K562 (cell line): ENCODE results near the gene ARAP1. TPM values are rescaled to one million over a fixed set of nuclear protein-coding genes. Genes with fewer than 3 reads are reported as not detected.

Source experiments
- ATAC-seq: fragments of 200-7000 bp; cut with Tn5 transposase; 3 replicates; pipeline ENCODE4 v1.9.1; 2020; ENCODE audit warnings: moderate library complexity
- BruUV-seq: library from RNA; stranded (reverse); fragments of 400-500 nt; replicated peaks from 2 replicates; lab custom pipeline; 2021; lab: Mats Ljungman, UMichigan
- CTCF ChIA-PET: fragments of 300-600 bp; formaldehyde crosslinking; extraction: SDS; loops from one replicate; lab custom pipeline; 2021; ENCODE audit warnings: low intra/inter-chr PET ratio; lab: Yijun Ruan, JAX
- POLR2A ChIA-PET: fragments of 300-600, 350-650 bp; sonication (Branson Sonifier 250); formaldehyde crosslinking; extraction: SDS; loops from one replicate; lab custom pipeline; 2021; ENCODE audit warnings: antibody characterized with exemption, inconsistent platforms; lab: Yijun Ruan, JAX
- DNase-seq, 4 experiments: peaks; one replicate each; pipeline versions ENCODE4 v3.0.0 to v3.0.0-alpha.2; 2011 to 2018; ENCODE audit warnings: low spot score in 3 of 4, mixed read lengths in 3 of 4; ENCODE audit errors: extremely low read depth in 1 of 4
- FAIRE-seq: peaks from 2 replicates; lab custom pipeline; 2011; peaks lifted over from hg19 to GRCh38; lab: Jason Lieb, UNC
- H2AFZ ChIP-seq: 2 replicates; pipeline ENCODE4 v1.6.0; 2011; ENCODE audit warnings: low read depth, low read length, control low read depth, inconsistent platforms
- H3K27ac ChIP-seq: fragments of 200-600 bp; 3 replicates; pipeline ENCODE4 v1.8.0; 2011; ENCODE audit warnings: low read depth, mild to moderate bottlenecking, control low read depth, inconsistent platforms, low read length, moderate library complexity, mixed read lengths; ENCODE audit errors: extremely low read depth
- H3K27me3 ChIP-seq, 2 experiments: fragments of 300-600 bp in 1 of 2; 2 replicates in 1 of 2; 3 replicates in 1 of 2; pipeline versions ENCODE4 v1.6.0 to v1.8.0; 2011; ENCODE audit warnings: inconsistent platforms in 2 of 2, low read length in 2 of 2, mild to moderate bottlenecking in 1 of 2, mixed read lengths in 1 of 2, moderate library complexity in 1 of 2; ENCODE audit not compliant: control insufficient read depth in 2 of 2, insufficient read depth in 2 of 2
- H3K36me3 ChIP-seq: fragments of 300-600 bp; 3 replicates; pipeline ENCODE4 v1.8.0; 2011; ENCODE audit warnings: mild to moderate bottlenecking, low read length, inconsistent platforms; ENCODE audit not compliant: control insufficient read depth, insufficient read depth
- H3K4me1 ChIP-seq, 2 experiments: fragments of 200-600 bp in 1 of 2; replicated peaks in 1 of 2; 2 replicates in 1 of 2; 3 replicates in 1 of 2; pipeline versions ENCODE4 v1.5.1 to v1.8.0; 2011; ENCODE audit warnings: inconsistent platforms in 2 of 2, low read length in 2 of 2, mild to moderate bottlenecking in 1 of 2, mixed read lengths in 1 of 2, moderate library complexity in 1 of 2; ENCODE audit not compliant: control insufficient read depth in 2 of 2, insufficient read depth in 2 of 2
- H3K4me2 ChIP-seq: 2 replicates; pipeline ENCODE4 v1.6.1; 2011; ENCODE audit warnings: low read length, control low read depth, inconsistent platforms, mixed read lengths; ENCODE audit not compliant: insufficient read depth
- H3K4me3 ChIP-seq: fragments of 200-600 bp; sonication (generic), shearing (Covaris generic); 2 replicates; pipeline ENCODE4 v1.5.1; 2016; ENCODE audit warnings: control low read depth, inconsistent platforms
- H3K79me2 ChIP-seq: fragments of 200-600 bp; 3 replicates; pipeline ENCODE4 v1.8.0; 2011; ENCODE audit warnings: low read length, inconsistent platforms; ENCODE audit not compliant: control insufficient read depth, insufficient read depth
- H3K9ac ChIP-seq, 2 experiments: 2 replicates each; pipeline versions ENCODE4 v1.6.0 to v1.6.1; 2011; ENCODE audit warnings: low read depth in 2 of 2, low read length in 2 of 2, control low read depth in 1 of 2, inconsistent platforms in 1 of 2, mild to moderate bottlenecking in 1 of 2, mixed read lengths in 1 of 2; ENCODE audit not compliant: insufficient read depth in 1 of 2
- H3K9me1 ChIP-seq: one replicate; pipeline ENCODE4 v1.6.0; 2011; ENCODE audit warnings: inconsistent platforms, mild to moderate bottlenecking, low read length, moderate library complexity; ENCODE audit not compliant: control insufficient read depth, insufficient read depth
- H3K9me3 ChIP-seq: replicated peaks from 2 replicates; pipeline ENCODE4 v1.5.1; 2011; ENCODE audit warnings: low read depth, low read length, inconsistent platforms; ENCODE audit not compliant: control insufficient read depth, insufficient read depth
- H4K20me1 ChIP-seq: replicated peaks from 2 replicates; pipeline ENCODE4 v1.6.1; 2011; ENCODE audit warnings: low read length, inconsistent platforms, mixed read lengths; ENCODE audit not compliant: control insufficient read depth, insufficient read depth
- CBFB ChIP-seq: sonication (generic); formaldehyde crosslinking; IDR thresholded peaks from 2 replicates; pipeline ENCODE4 v1.4.0; 2020; ENCODE audit warnings: mild to moderate bottlenecking, missing genetic modification reagents
- CBX3 ChIP-seq, 2 experiments: IDR thresholded peaks; 1 replicate in 1 of 2; 2 replicates in 1 of 2; pipeline ENCODE4 v1.6.1; 2012; ENCODE audit warnings: inconsistent platforms in 2 of 2, low read length in 2 of 2, borderline replicate concordance in 1 of 2, control low read depth in 1 of 2
- DACH1 ChIP-seq: fragments of 450-650 bp; IDR thresholded peaks from 2 replicates; pipeline ENCODE4 v1.6.1; 2018; ENCODE audit not compliant: partially characterized antibody
- FOXK1 ChIP-seq: sonication (generic); formaldehyde crosslinking; IDR thresholded peaks from 2 replicates; pipeline ENCODE4 v1.8.0; 2022; ENCODE audit warnings: missing genetic modification reagents, mild to moderate bottlenecking, borderline replicate concordance
- GTF2A2 ChIP-seq: IDR thresholded peaks from 2 replicates; pipeline ENCODE4 v1.6.1; 2016; ENCODE audit warnings: mild to moderate bottlenecking, missing genetic modification characterization, missing compliant biosample characterization
- KLF6 ChIP-seq: fragments of 250-450 bp; sonication (Bioruptor Pico); IDR thresholded peaks from 2 replicates; pipeline ENCODE4 v1.4.0; 2020; ENCODE audit warnings: mild to moderate bottlenecking, moderate library complexity, borderline replicate concordance
- MECOM ChIP-seq: fragments of 250-450 bp; sonication (Bioruptor Pico); IDR thresholded peaks from 2 replicates; pipeline ENCODE4 v1.8.0; 2022; ENCODE audit warnings: inconsistent platforms
- NRF1 ChIP-seq, 2 experiments: fragments of 450-650 bp; IDR thresholded peaks in 1 of 2; conservative IDR thresholded peaks in 1 of 2; 2 replicates each; pipeline ENCODE4 v1.6.1; 2014; ENCODE audit warnings: mild to moderate bottlenecking in 2 of 2
- PTBP1 ChIP-seq: fragments of 200-400 bp; formaldehyde crosslinking; IDR thresholded peaks from 2 replicates; pipeline ENCODE4 v1.6.1; 2017; ENCODE audit warnings: low read depth, low read length
- PTRF ChIP-seq: fragments of 450-650 bp; IDR thresholded peaks from 2 replicates; pipeline ENCODE4 v1.6.1; 2016; ENCODE audit warnings: mild to moderate bottlenecking, missing genetic modification characterization, missing compliant biosample characterization
- ZC3H11A ChIP-seq: IDR thresholded peaks from 2 replicates; pipeline ENCODE4 v1.6.1; 2012; ENCODE audit warnings: low read depth, low read length, improper control_type of control experiment
- WGBS: fragments of 100-300 bp; shearing (Covaris generic); methylation state at CpG from one replicate; pipeline ENCODE4 v1.1.6; 2016; ENCODE audit warnings: low coverage, mixed read lengths; ENCODE audit not compliant: insufficient coverage; ENCODE audit errors: missing lambda C conversion rate; 5-methylcytosine and 5-hydroxymethylcytosine counted together
- in situ Hi-C: fragments of 300-500 bp; cut with MboI; formaldehyde crosslinking; loops from 4 replicates; pipeline ENCODE4 v1.15.0; 2018; ENCODE audit warnings: inconsistent platforms, mixed read lengths
- intact Hi-C: fragments of 100-400 bp; cut with micrococcal nuclease; formaldehyde crosslinking; loops from 2 replicates; pipeline ENCODE4 v1.14.2; 2022
- polyA plus RNA-seq, 8 experiments: library from polyadenylated mRNA; depleted of rRNA in 4 of 8; stranded (reverse) in 5 of 8; unstranded in 3 of 8; fragments of >200 nt; fragmentation: Nextera tagmentation in 2 of 8; fragmentation: Illumina TruSeq in 1 of 8; extraction: Ambion mirVana in 2 of 8; extraction: Trizol in 1 of 8; gene quantifications; 2 replicates each; pipeline versions ENCODE4 v1.2.1 to v1.2.3, GENCODE V29; 2011 to 2014; ENCODE audit warnings: inconsistent platforms in 1 of 8, missing spikeins in 1 of 8
- total RNA-seq, 7 experiments: library from RNA; depleted of rRNA in 6 of 7; stranded (reverse); fragments of >200 nt in 6 of 7; fragmentation: Illumina TruSeq in 2 of 7; extraction: Trizol in 2 of 7; gene quantifications; 2 replicates each; pipeline versions ENCODE4 v1.2.1 to v1.2.3, GENCODE V29; 2011 to 2021; ENCODE audit warnings: low replicate concordance in 1 of 7
- TF ChIP-seq, protein P1 (sequence below): sonication (generic); formaldehyde crosslinking; IDR thresholded peaks from 2 replicates; pipeline ENCODE4 v1.9.0; 2022; ENCODE audit warnings: mild to moderate bottlenecking, missing genetic modification reagents
- TF ChIP-seq, protein P2 (sequence below): fragments of 250-450 bp; sonication (Bioruptor Pico); IDR thresholded peaks from 2 replicates; pipeline ENCODE4 v1.9.0; 2021; ENCODE audit warnings: mild to moderate bottlenecking

Gene ARAP1
- total and polyA plus RNA-seq, 9 of the 15 experiments (the other 6 are each of a cell fraction or from before 2014, with no cell fraction given): 0.23 to 67.0 (median 24.6) TPM

DNA sequence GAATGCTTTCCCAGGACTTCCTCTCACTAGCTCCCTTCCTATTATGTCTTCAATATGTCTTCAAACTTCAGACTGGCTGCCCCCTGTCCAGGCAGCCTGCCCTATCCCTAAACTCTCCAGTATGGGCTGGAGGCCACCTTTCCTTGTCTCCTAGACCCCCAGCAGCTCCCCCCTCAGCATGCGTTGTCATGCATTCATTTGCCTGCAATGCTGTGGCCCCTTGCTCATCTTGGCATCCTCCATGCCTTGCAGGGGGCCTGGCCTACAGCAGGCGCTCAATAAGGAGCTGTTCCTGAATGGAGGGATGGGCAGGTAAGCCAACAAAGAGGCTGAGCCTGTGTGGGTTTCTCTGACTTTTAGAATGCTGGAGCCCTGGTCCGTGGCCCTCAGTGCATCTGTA lies 16.4 kb upstream of the ARAP1 start:
- H3K9ac ChIP-seq: no peak overlapping the region
- 71% methylated on average over 3 of the region's 3 CpGs for WGBS
- intact Hi-C loops (no loop called here), in situ Hi-C loops (no loop called here)
- no peak for DNase-seq
- no TSS peak for BruUV-seq
- no peak overlapping the region for H3K4me2 ChIP-seq
- ChIA-PET POLR2A (interaction anchor here (0.6 to 2.4 kb wide), 3 partner anchors 9 to 15 kb away, joined by 3 to 18 read pairs (median 15); no protein-coding TSS in a partner anchor), CTCF (no interaction called here)
- no peaks in the 10 kb centered on the region; the same call in 2 of the 3 replicates for H3K79me2 ChIP-seq
- TF ChIP-seq MECOM (CRISPR knock-in tag) (no peak), NRF1 (conservative IDR thresholded peaks at IDR 0.05 in 1 of 2, IDR thresholded peaks at IDR 0.05 in 1 of 2) (no peak), DACH1 (no peak), CBFB (no peak), GTF2A2 (no peak), FOXK1 (CRISPR knock-in tag) (no peak), CBX3 (IDR thresholded peaks at IDR 0.05; ENCODE audit: borderline replicate concordance in 1 of 2, low read length in 2 of 2) (no peak), KLF6 (CRISPR knock-in tag) (no peak), PTRF (tag) (no peak), ZC3H11A (no peak), PTBP1 (no peak)
- TF ChIP-seq, protein P1, sequence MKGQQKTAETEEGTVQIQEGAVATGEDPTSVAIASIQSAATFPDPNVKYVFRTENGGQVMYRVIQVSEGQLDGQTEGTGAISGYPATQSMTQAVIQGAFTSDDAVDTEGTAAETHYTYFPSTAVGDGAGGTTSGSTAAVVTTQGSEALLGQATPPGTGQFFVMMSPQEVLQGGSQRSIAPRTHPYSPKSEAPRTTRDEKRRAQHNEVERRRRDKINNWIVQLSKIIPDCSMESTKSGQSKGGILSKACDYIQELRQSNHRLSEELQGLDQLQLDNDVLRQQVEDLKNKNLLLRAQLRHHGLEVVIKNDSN (CRISPR knock-in tag): no peak
- TF ChIP-seq, protein P2, sequence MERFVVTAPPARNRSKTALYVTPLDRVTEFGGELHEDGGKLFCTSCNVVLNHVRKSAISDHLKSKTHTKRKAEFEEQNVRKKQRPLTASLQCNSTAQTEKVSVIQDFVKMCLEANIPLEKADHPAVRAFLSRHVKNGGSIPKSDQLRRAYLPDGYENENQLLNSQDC: no peak
- no peak for ATAC-seq
- no peaks in the 10 kb centered on the region for H4K20me1 ChIP-seq
- H3K9me3 ChIP-seq: no peaks in the 10 kb centered on the region
- no peaks in the 10 kb centered on the region for H3K27me3 ChIP-seq
- no peak overlapping the region for H3K27ac ChIP-seq
- FAIRE-seq: no peak
- peaks cover 2% of the 10 kb centered on the region; the same call in 1 of the 3 replicates for H3K36me3 ChIP-seq
- H2AFZ ChIP-seq: no peak overlapping the region
- H3K9me1 ChIP-seq: peaks cover 4% of the 10 kb centered on the region
- no peak overlapping the region for H3K4me3 ChIP-seq
- peaks cover 10 to 34% of the 10 kb centered on the region in 2 experiments; a peak in 4 of 5 replicates for H3K4me1 ChIP-seq
